HG03097 (cell line): ENCODE results near the gene ABCG4.
"Not testable (repeated sequence)": the region's sequence is repeated elsewhere in the genome, so short reads cannot be mapped to it uniquely, and the experiment has no call there.

Experiments used
- ATAC-seq: cut with Tn5 transposase; IDR thresholded peaks from one replicate; pipeline ENCODE4 v1.9.1; 2021; ENCODE audit not compliant: unreplicated experiment, low FRiP score

Gene ABCG4

DNA sequence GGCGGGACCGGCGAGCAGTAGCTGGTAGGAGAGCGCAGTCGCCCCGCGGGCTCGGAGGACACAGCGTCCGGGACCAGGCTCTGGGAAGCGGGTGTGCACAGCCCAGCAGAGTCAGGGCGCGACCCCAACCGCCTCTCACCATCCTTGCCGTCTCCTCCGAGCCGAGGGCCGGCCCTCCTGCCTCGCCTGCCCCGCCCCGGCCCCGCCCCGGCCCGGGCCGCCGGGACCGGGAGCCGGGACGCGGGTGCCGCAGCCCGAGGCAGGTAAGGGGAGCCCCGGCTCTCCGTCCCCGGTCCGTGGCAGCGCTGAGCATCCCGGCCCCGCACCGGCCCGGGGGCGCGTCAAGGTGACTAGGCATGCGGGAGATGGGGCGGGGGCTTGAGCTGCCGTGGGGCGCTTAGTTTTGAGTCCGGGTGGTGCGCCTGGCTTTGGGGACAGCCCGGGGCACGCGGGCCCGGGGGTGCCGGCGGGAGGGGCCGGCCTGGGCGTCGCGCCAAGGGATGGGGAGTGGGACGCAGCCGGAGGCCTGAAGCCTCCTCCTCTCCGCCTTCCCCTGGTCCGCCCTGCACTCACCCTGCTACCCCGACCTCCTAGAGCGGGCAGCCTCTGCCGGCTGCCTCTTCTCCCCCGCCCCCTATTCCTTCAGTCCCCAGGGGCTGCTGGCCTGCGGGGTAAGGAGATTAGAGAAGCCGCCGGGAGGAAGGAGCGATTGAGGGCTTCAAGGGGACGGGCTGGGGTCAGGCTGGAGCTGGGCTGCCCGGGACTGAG lies at the start of gene ABCG4:
ABCG4 (plus strand) TSS at position 35 of the 768 bp plus-strand sequence. CDS start 914 bp downstream, outside the sequence.
- ATAC-seq, result no peak

DNA sequence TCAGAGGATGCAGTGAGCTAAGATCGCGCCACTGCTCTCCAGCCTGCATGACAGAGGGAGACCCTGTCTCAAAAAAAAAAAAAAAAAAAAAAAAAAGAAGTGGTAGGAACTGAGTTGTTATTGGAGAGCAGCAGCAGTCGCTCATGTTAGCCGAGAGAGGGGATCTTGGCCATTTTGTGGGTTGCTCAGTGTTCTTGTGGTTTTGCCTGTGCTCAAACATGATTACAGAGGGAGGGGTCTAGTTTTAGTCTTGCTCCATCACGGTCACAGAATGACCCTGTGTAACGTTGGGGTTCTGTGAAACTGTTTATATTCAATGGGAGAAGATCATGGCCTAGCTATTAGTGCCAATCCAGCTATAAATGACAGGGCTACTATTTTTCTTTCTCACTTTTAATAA lies 49.1 kb upstream of the ABCG4 start:
- no peak for ATAC-seq

DNA sequence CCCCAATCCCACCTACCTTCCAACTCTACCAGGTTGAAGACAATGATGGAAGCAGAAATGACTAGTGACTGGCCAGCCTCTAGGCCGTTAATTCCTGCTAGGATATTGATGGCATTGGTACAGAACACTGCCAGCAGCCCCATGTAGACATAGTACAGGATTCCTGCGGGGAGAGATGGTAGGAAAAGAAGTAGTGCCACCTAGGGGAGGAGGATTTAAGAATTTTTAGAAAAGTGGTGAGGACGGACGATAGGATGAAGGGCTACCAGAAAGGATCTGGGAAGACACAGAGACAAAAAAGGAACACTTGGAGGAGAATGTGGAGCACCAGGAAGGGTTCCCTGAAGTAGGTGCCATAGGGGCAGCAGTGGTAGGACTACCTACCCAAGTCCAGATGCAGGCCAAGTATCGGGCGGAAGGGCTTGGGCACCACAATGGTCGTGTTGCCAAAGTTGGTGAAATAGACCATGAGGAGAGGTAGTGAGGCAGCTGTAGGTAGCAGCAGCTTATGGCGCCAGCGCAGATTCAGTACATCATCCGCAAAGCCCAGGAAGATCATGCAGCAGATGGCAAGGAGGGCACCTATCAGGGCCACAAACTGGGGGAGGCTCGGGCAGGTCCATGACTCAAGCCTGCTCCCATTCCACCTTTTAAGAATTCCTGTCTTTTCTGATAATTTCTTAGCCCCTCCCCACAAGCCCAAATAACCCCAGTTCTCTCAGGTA lies 48.4 kb upstream of the ABCG4 start:
- ATAC-seq, result no peak

DNA sequence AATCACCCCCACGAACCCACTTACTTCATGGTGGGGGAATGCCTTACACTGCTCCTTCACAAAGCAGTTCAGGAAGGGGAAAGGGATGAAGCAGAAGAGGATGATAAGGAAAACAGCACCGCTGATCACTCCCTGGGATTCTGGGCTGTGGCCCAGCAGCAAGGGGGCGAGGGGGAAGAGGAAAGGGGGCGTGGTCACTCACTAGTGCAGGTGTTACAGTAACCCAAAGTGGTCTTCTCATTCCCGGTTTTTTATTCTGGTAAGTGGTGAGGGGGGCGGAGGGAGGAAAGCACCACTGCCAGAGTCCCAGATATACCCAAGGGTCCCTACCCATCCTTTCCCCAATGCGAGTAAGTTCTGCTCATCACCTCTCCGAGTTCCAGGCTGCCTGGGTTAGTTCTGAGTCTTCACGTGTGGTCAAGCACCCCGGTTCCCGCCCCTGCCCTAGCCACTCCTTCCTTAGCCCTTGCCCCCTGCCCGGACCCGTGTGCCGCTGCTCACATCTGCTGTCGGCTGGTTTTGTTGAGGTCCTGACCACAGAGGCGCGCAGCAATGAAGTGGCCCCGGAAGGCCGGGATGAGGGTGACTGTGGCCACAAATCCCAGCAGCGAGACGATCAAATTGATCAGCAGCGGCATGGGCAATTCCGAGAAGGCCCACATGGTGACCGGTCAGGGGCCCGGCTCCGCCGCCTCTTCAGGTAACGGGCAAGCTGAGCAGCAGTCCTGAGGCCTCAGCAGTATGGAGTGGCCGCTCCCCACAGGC lies 47.7 kb upstream of the ABCG4 start:
- ATAC-seq, result no peak

DNA sequence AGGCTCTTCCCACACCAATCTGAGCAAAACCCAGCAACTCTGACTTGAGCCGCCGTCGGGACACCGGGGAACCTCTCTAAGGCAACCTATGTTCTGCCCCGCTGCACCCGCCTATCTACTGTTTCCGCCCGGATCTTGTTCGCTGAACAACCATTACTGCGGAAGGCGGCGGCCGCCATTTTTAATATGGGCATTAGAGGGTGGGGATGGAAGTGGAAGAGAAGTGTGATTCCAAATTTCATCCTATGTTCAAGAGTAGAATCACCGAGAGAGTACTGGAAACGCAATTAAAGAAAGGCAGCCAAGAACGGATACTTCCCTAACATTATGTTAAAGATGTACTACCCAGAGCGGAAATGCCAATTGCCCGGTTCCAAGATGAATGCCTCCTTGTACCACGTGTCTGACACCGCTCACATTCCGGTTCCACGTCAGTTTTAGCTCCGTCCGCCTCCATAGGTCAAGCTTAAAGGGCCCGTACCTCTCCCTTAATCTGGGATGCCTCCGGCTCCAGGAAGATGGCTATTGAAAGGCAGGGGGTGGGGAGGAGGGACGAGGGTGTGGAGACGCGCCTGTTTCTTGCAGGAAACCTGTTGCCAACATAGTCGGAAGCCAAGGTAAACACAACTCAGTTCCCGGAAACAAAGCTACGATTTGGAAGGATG lies 47.0 kb upstream of the ABCG4 start, which contains the start of gene DPAGT1:
DPAGT1 (minus strand) TSS at position 95 of the 665 bp plus-strand sequence. CDS start 198 bp downstream, outside the sequence.
- ATAC-seq, result peak; percentile 73

DNA sequence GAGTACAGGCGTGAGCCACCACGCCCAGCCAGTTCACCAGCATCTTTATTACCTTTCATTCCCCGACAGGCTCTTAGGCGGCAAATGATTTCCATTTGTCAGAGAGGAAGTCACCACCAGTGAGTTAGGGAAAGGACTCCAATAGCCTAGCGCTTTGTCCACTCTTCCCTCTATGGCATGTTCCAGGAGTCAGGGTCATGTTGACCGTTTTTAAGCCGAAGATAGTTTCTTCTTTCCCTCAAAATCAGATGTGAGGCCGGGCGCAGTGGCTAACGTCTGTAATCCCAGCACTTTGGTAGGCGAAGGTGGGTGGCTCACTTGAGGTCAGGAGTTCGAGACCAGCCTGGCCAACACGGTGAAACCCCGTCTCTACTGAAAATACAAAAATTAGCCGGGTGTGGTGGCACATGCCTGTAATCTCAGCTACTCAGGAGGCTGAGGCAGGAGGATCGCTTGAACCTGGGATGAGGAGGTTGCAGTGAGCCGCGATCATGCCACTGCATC lies 45.6 kb upstream of the ABCG4 start:
- ATAC-seq, result not testable (repeated sequence)

DNA sequence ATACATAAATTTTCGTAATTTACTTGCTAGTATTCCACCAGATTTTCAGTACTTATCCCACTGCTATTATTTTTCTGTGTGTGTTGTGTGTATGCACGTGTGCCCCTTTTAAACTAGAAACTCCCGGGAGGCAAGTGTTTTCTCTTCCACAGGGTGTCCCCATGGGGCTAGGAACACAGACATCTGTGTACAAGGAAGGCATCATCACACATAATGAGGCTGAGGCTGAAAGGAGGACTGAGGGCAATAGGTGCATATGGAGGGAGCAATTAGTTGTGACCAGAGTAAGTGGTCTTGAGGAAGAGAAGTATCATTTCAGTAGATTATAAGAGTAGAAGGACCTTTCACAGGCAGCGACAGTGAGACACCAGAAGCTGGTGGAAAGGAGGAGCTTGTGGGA lies 45.1 kb upstream of the ABCG4 start:
- ATAC-seq, result no peak

DNA sequence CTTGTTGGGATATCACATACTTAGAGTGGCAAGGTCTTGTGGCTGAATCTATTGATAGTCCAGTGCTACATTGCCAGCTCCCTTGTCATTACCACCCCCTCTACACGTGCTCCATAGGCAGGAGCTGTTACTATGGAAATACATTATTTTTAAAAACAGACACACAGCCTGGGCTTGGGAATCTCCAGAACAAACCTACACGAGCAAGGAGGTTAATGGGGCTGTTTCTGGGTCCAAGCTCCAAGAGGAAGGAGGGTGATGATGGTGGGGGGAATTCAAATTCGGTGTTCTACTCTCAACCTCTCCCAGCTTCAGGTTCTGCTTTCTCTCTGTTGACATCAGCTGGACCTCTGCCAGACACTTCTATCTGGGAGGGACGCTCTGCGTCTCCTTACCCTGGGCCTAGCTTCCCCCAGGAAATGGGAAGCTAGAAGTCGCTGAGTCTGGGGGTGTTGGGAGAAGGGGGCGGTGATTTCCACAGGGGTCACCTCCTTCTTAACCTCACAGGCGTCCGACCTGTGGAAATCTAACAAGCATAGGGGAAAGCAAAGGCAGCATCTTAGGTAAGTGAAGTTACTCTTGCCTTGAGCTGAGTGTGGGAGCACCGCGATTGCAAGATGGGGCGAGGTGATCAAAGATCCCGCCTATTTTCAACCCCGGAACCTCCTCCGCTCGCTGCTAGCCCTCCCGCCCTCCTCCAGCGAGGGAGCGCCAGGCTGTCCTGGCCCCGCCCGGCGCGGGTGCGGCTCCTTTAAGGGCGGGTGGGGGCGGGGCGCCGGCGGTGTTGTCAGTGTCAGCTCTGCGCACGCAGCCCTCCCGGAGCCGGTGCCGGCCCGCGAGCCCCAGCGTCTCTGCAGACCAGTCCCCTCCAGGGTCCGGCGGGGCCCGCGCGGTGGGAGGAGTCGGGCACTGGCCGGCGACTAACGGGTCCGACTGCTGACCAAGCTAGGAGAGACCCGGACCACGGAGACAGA lies 42.0 kb upstream of the ABCG4 start, which contains the start of gene C2CD2L:
C2CD2L (plus strand) TSS at position 781 of the 974 bp plus-strand sequence. CDS start 398 bp downstream, outside the sequence.
- peak; percentile 50 for ATAC-seq

DNA sequence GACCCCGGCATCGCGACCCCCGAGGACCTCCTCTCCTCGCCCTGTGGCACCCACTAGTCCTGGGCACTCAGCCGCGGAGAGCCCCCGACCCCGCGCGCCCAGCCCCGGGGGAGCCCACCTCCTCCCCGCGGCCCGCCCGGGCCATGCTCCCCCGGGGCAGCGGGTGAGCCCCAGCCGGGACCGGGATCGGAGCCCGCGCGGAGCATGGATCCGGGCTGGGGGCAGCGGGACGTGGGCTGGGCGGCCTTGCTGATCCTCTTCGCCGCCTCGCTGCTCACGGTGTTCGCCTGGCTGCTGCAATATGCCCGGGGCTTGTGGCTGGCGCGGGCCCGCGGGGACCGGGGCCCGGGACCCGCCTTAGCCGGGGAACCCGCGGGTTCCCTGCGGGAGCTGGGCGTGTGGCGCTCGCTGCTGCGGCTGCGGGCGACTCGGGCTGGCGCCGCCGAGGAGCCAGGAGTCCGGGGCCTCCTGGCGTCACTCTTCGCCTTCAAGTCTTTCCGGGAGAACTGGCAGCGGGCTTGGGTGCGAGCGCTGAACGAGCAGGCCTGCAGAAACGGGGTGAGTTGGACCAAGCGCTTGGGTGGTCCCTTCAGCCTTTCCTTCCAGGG lies 41.2 kb upstream of the ABCG4 start:
- peak; percentile 13 for ATAC-seq

DNA sequence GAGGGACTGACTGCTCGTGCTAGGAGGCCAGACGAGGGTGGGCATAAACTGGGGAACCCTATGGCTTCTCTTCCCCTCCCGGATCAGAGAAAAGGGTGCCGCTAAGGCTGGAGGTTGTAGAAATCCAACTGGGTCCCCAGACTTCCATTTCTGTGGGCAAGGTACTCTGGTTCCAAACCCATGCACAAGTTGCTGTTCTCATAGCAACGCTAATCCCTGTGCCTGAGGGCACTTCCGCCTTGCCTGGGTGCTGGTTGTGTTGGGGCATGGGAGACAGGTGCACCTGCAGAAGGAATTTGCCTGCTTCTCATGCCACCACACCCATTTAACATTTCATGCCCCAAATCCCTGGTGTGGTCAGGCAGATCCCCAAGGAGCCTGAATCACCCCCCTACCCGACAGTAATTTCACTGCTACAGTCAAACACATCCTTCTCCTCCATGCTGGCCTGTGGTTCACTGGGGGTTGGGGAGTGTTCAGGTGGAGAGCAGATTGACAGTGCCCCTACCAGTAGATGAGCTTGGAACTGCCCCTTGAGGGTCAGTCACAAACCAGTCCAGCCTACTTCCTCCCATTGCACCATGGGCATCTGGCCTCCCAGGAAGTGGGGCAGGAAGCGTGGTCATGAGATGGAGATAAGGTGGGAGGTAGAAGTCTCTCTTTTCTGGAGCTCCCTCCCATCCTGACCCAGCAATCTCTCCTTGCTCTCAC lies 40.6 kb upstream of the ABCG4 start:
- no peak for ATAC-seq

DNA sequence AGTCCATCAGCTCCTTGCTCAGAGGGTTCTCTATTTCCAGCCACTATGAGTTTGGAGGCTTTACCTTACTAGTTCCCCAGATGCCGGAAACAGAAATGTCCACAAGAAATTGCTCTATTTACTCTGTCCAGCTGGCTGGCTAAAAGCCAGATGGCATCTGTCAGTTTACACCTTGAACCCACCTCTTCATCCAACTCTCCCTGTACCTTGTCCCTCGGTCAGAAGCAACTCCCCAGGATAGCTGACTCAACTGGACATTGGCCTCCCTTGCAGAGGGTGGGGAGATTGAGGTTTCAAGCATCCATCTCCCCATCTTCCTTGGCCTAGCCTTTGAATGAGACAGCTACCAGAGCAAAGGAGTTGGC lies 40.0 kb upstream of the ABCG4 start:
- ATAC-seq, result no peak

DNA sequence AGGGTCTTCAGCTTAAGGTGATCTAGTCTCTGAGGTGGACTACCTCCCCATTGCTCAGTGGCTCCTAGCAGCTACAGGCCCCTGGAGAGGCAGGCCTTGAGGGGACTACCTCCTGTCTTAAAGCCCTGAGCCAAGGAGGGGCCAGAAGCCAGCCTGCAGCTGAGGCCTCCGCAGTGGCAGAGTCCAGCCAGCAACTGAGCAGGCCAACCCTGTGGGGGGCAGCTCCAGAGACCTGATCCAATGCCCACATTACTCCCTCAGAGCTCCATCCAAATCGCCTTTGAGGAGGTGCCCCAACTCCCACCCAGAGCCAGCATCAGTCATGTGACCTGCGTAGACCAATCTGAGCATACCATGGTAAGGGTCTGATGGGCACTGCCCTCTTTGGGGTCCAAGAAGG lies 39.0 kb upstream of the ABCG4 start:
- ATAC-seq, result no peak

DNA sequence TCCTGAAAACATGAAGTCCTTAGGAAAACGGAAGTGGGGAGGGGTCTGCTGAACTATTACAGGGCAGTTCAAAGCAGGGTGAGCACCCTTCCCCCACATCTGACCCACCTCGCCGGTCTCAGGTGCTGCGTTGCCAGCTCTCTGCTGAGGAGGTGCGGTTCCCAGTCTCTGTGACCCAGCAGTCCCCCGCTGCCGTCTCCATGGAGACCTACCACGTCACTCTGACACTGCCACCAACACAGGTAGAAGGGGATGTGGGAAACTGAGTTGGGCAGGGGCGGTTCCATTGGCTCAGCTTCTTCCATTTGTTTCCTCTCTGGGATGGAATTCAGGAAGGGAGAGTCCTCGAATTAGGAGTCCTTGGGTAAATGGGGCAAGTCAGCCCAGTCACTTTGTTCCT lies 38.4 kb upstream of the ABCG4 start:
- ATAC-seq, result no peak

DNA sequence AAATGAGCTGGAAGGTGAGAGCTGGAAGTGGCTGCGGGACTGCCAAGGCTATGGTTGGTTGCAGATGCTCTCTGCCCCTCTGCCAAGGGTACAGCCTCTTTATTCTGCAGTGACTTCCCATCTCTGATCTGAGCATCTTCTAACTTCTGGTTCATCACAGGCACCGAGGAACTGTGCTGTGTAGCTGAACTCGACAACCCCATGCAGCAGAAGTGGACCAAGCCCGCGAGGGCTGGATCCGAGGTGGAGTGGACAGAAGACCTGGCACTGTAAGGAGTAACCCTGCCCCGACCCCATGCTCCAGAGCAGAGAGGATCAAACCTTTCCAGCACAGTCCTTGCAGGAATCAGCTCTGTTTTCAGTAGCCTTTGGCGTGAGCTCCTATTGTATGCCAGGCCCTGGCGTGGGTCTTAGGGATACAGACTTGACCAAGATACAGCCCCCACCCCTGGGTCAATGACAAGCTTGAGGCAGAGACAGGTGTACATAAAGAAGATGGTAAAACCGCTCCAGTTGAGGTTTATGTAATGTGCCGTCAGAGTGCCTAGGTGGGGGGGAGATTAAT lies 37.4 kb upstream of the ABCG4 start:
- no peak for ATAC-seq

DNA sequence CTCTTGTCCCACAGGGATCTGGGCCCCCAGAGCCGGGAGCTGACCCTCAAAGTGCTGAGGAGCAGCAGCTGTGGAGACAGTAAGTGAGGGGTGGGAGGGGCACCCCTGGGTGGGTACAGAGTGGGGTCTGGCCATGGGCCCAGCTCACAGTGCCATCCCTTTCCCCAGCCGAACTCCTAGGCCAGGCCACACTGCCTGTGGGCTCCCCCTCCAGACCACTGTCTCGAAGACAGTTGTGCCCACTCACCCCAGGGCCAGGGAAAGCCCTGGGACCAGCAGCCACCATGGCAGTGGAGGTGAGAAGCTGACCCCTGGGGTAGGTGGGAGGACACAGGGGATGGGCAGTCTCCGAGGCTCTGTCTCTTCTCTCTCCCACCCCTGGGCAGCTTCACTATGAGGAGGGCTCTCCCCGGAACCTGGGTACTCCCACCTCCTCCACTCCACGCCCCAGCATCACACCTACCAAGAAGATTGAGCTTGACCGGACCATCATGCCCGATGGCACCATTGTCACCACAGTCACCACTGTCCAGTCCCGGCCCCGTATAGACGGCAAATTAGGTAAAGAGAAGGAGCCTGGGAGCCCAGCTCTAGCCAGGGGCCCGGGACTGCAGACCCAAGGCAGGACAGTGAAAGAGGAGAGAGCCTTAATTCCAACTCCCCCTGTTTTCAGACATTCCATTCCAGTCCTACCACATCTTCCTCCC lies 36.4 kb upstream of the ABCG4 start:
- ATAC-seq, result no peak

DNA sequence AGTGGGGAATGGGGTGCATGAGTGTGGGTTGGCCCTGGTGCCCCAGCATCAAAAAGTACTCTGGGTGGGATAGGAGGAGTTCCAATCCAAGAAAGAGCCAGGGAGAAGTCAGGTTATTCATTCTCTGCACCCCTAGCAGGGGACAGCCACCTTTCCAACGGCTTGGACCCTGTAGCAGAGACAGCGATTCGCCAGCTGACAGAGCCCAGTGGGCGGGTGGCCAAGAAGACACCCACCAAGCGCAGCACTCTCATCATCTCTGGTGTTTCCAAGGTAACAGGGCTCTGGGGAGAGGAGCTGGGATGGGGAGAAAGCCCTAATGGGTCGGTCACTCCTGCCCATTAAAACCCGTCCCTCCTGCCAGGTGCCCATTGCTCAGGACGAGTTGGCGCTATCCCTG lies 35.1 kb upstream of the ABCG4 start:
- ATAC-seq, result no peak

DNA sequence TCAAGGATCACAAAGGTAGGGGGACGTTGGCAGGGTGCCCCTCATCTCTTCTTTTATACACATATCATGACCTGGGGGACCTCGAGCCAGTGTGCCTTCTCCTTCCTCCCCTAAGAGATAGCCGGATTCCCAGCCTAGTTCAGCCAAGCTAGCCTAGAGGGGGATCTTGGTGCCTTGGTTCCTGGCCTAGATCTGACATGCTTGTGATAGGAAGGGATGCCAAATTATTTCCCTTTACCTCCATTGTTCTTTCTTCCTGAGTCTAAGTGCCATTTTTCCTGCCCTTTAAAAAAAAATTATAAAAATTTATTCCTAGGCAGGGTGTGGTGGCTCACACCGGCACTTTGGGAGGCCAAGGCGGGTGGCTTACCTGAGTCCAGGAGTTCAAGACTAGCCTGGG lies 34.5 kb upstream of the ABCG4 start:
- no peak for ATAC-seq
